ENCODE measurements around the gene AOC3. TPM values are rescaled to one million over a fixed set of nuclear protein-coding genes. Genes with fewer than 3 reads are reported as not detected.

Gene AOC3
- total and polyA plus RNA-seq, 4 donors: 50.0 to 154 (median 69.2) TPM

- H3K36me3 ChIP-seq (ENCODE audit: control insufficient read depth in 4 of 4, insufficient read depth in 4 of 4, low read length in 4 of 4): no peaks in the 10 kb centered on the region
- H3K27ac ChIP-seq (ENCODE audit: low read depth in 1 of 2, low read length in 1 of 2): no peak overlapping the region
- peak; percentile 41 for ATAC-seq (ENCODE audit: insufficient read depth, low FRiP score)
- no peaks in the 10 kb centered on the region for H3K27me3 ChIP-seq (ENCODE audit: control insufficient read depth in 3 of 3, insufficient read depth in 3 of 3, low read length in 2 of 3)
- WGBS, 2 donors: 46 to 47% methylated on average over 15 of the region's 15 CpGs
- no peaks in the 10 kb centered on the region for H3K9me3 ChIP-seq (ENCODE audit: control insufficient read depth in 4 of 4, insufficient read depth in 3 of 4, low read length in 3 of 4)
- no peak overlapping the region for H3K9ac ChIP-seq (ENCODE audit: insufficient read depth in 1 of 2, low read length in 2 of 2)
- no peak for DNase-seq
- TF ChIP-seq CTCF (IDR thresholded peaks at IDR 0.05; ENCODE audit: control extremely low read depth, extremely low read depth): no peak
- peaks cover 0 to 6% (median 3%) of the 10 kb centered on the region in 5 donors for H3K4me1 ChIP-seq (ENCODE audit: control insufficient read depth in 5 of 5, insufficient read depth in 5 of 5, low read length in 5 of 5)
- no peak overlapping the region for H3K4me3 ChIP-seq
Observed at GRCh38 chr17:42886283-42887176, 35.5 kb downstream of the AOC3 start.

- Histone ChIP-seq H3K9me3 (ENCODE audit: control insufficient read depth in 4 of 4, insufficient read depth in 3 of 4, low read length in 3 of 4) (no peaks in the 10 kb centered on the region), H3K4me1 (ENCODE audit: control insufficient read depth in 5 of 5, insufficient read depth in 5 of 5, low read length in 5 of 5) (peaks cover 7 to 30% (median 15%) of the 10 kb centered on the region in 5 donors), H3K36me3 (ENCODE audit: control insufficient read depth in 4 of 4, insufficient read depth in 4 of 4, low read length in 4 of 4) (no peaks in the 10 kb centered on the region), H3K27me3 (ENCODE audit: control insufficient read depth in 3 of 3, insufficient read depth in 3 of 3, low read length in 2 of 3) (no peaks in the 10 kb centered on the region), H3K9ac (ENCODE audit: insufficient read depth in 1 of 2, low read length in 2 of 2) (no peak overlapping the region), H3K4me3 (no peak overlapping the region), H3K27ac (ENCODE audit: low read depth in 1 of 2, low read length in 1 of 2) (no peak overlapping the region)
- ATAC-seq (ENCODE audit: insufficient read depth, low FRiP score): no peak
- TF ChIP-seq CTCF (IDR thresholded peaks at IDR 0.05; ENCODE audit: control extremely low read depth, extremely low read depth): no peak
- 94 to 95% methylated on average over 7 of the region's 7 CpGs for WGBS, 2 donors
- DNase-seq: no peak
Observed at GRCh38 chr17:42889809-42890208, 38.8 kb downstream of the AOC3 start.

GRCh38 chr17:42891539-42892152 lies 40.6 kb downstream of the AOC3 start:
- Histone ChIP-seq H3K27ac (ENCODE audit: low read depth in 1 of 2, low read length in 1 of 2) (peak overlapping the region; percentile 43 to 85), H3K27me3 (ENCODE audit: control insufficient read depth in 3 of 3, insufficient read depth in 3 of 3, low read length in 2 of 3) (no peaks in the 10 kb centered on the region), H3K9me3 (ENCODE audit: control insufficient read depth in 4 of 4, insufficient read depth in 3 of 4, low read length in 3 of 4) (no peaks in the 10 kb centered on the region), H3K4me3 (no peak overlapping the region), H3K4me1 (ENCODE audit: control insufficient read depth in 5 of 5, insufficient read depth in 5 of 5, low read length in 5 of 5) (peaks cover 7 to 39% (median 16%) of the 10 kb centered on the region in 5 donors), H3K9ac (ENCODE audit: insufficient read depth in 1 of 2, low read length in 2 of 2) (peak overlapping the region in 1 of 2 donors; percentile 54), H3K36me3 (ENCODE audit: control insufficient read depth in 4 of 4, insufficient read depth in 4 of 4, low read length in 4 of 4) (no peaks in the 10 kb centered on the region)
- 36 to 43% methylated on average over 10 of the region's 10 CpGs for WGBS, 2 donors
- no peak for TF ChIP-seq CTCF (IDR thresholded peaks at IDR 0.05; ENCODE audit: control extremely low read depth, extremely low read depth)
- ATAC-seq (ENCODE audit: insufficient read depth, low FRiP score): no peak
- DNase-seq: peak; percentile 78 to 84 (median 80)

Data from lung (tissue), 12 donors.